Endothelial cell of umbilical vein (primary cell): ENCODE data around the gene TOP3B. TPM values are rescaled to one million over a fixed set of nuclear protein-coding genes. Genes with fewer than 3 reads are reported as not detected.

Experiments
- BruUV-seq: library from RNA; stranded (reverse); fragments of 400-500 nt; replicated peaks from 2 replicates; lab custom pipeline; 2021; lab: Mats Ljungman, UMichigan
- CTCF ChIA-PET: fragments of 300-600, 350-600 bp; sonication (Branson Sonifier 250); formaldehyde crosslinking; loops from one replicate; lab custom pipeline; 2021; ENCODE audit warnings: antibody characterized with exemption, inconsistent platforms; lab: Charles Lee
- POLR2A ChIA-PET: fragments of 300-600, 350-600 bp; sonication (Branson Sonifier 250); formaldehyde crosslinking; loops from one replicate; lab custom pipeline; 2021; ENCODE audit warnings: antibody characterized with exemption, inconsistent platforms; lab: Charles Lee
- DNase-seq: peaks from one replicate; pipeline ENCODE4 v3.0.0-alpha.2; 2011; ENCODE audit warnings: low read depth, low spot score
- FAIRE-seq: peaks from 2 replicates; lab custom pipeline; 2011; peaks lifted over from hg19 to GRCh38; lab: Jason Lieb, UNC
- H2AFZ ChIP-seq: 2 replicates; pipeline ENCODE4 v1.6.0; 2012; ENCODE audit warnings: low read depth, low read length, control low read depth, inconsistent platforms
- H3K27ac ChIP-seq: 2 replicates; pipeline ENCODE4 v1.5.1; 2011; ENCODE audit warnings: low read depth, mild to moderate bottlenecking, control low read depth, low read length, moderate library complexity; ENCODE audit not compliant: insufficient read depth
- H3K27me3 ChIP-seq, 2 experiments: 2 replicates each; pipeline versions ENCODE4 v1.6.0 to v1.6.1; 2011; ENCODE audit warnings: low read length in 2 of 2, mixed read lengths in 1 of 2; ENCODE audit not compliant: control insufficient read depth in 2 of 2, insufficient read depth in 2 of 2
- H3K36me3 ChIP-seq, 2 experiments: 2 replicates in 1 of 2; 3 replicates in 1 of 2; pipeline ENCODE4 v1.5.1; 2011; ENCODE audit warnings: low read length in 2 of 2, mild to moderate bottlenecking in 1 of 2, moderate library complexity in 1 of 2; ENCODE audit not compliant: control insufficient read depth in 2 of 2, insufficient read depth in 2 of 2; ENCODE audit errors: extremely low read depth in 1 of 2
- H3K4me1 ChIP-seq: 3 replicates; pipeline ENCODE4 v1.5.1; 2011; ENCODE audit warnings: mild to moderate bottlenecking, low read length; ENCODE audit not compliant: control insufficient read depth, insufficient read depth; ENCODE audit errors: extremely low read depth
- H3K4me2 ChIP-seq: 2 replicates; pipeline ENCODE4 v1.6.1; 2011; ENCODE audit warnings: low read length, control low read depth, mixed read lengths; ENCODE audit not compliant: insufficient read depth
- H3K4me3 ChIP-seq, 3 experiments: fragments of 200-600 bp in 1 of 3; sonication (generic), shearing (Covaris generic) in 1 of 3; replicated peaks in 1 of 3; 2 replicates each; pipeline ENCODE4 v1.5.1; 2011 to 2016; ENCODE audit warnings: control low read depth in 3 of 3, low read length in 3 of 3, mild to moderate bottlenecking in 2 of 3, inconsistent platforms in 1 of 3, low read depth in 1 of 3, moderate library complexity in 1 of 3; ENCODE audit not compliant: insufficient read depth in 1 of 3
- H3K79me2 ChIP-seq: 2 replicates; pipeline ENCODE4 v1.6.0; 2012; ENCODE audit warnings: low read length, inconsistent platforms; ENCODE audit not compliant: control insufficient read depth, insufficient read depth
- H3K9ac ChIP-seq: replicated peaks from 2 replicates; pipeline ENCODE3; 2011; ENCODE audit warnings: low read length, control low read depth; ENCODE audit not compliant: insufficient read depth; ENCODE audit errors: extremely low read depth
- H3K9me1 ChIP-seq: replicated peaks from 3 replicates; pipeline ENCODE4 v1.6.0; 2011; ENCODE audit warnings: mild to moderate bottlenecking, low read length; ENCODE audit not compliant: control insufficient read depth, insufficient read depth; ENCODE audit errors: extremely low read depth
- H3K9me3 ChIP-seq: replicated peaks from 2 replicates; pipeline ENCODE4 v1.5.1; 2012; ENCODE audit warnings: low read length, inconsistent platforms; ENCODE audit not compliant: control insufficient read depth, insufficient read depth
- H4K20me1 ChIP-seq: replicated peaks from 2 replicates; pipeline ENCODE3; 2011; ENCODE audit warnings: mild to moderate bottlenecking, low read length; ENCODE audit not compliant: control insufficient read depth, insufficient read depth; ENCODE audit errors: extremely low read depth
- EZH2 ChIP-seq: IDR thresholded peaks from 2 replicates; pipeline ENCODE4 v1.6.1; 2012; ENCODE audit warnings: borderline replicate concordance, low read depth, mild to moderate bottlenecking, moderate library complexity, low read length, inconsistent platforms; ENCODE audit not compliant: severe bottlenecking
- FOS ChIP-seq: IDR thresholded peaks from 2 replicates; pipeline ENCODE4 v1.6.1; 2011; ENCODE audit warnings: mild to moderate bottlenecking, low read length, moderate library complexity, borderline replicate concordance; ENCODE audit not compliant: insufficient read depth
- GATA2 ChIP-seq: IDR thresholded peaks from 2 replicates; pipeline ENCODE4 v1.7.0; 2011; ENCODE audit warnings: low read depth, mild to moderate bottlenecking, moderate library complexity, mixed read lengths, low read length; ENCODE audit not compliant: insufficient read length, insufficient read depth
- JUN ChIP-seq: IDR thresholded peaks from 2 replicates; pipeline ENCODE4 v1.6.1; 2011; ENCODE audit warnings: borderline replicate concordance, low read depth; ENCODE audit not compliant: insufficient read length, insufficient read depth
- MYC ChIP-seq: IDR thresholded peaks from one replicate; pipeline ENCODE4 v1.6.1; 2011; ENCODE audit warnings: mild to moderate bottlenecking, low read depth, low read length
- POLR2A ChIP-seq: IDR thresholded peaks from 2 replicates; pipeline ENCODE4 v1.6.1; 2012; ENCODE audit warnings: low read depth, mild to moderate bottlenecking, control low read depth, low read length
- POLR2AphosphoS5 ChIP-seq: IDR thresholded peaks from 2 replicates; pipeline ENCODE4 v1.6.1; 2012; ENCODE audit warnings: low read depth, mild to moderate bottlenecking, control low read depth, low read length, moderate library complexity; ENCODE audit not compliant: insufficient read depth
- dilution Hi-C: fragments of 300-500 bp; cut with MboI; formaldehyde crosslinking; loops from one replicate; pipeline ENCODE4 v1.15.0; 2019; ENCODE audit warnings: low sequenced_read_pairs; ENCODE audit not compliant: extremely low pct_ligation_motif_present
- intact Hi-C: fragments of 100-400 bp; cut with micrococcal nuclease; formaldehyde crosslinking; loops from one replicate; pipeline ENCODE4 v1.10.0; 2022
- polyA plus RNA-seq, 4 experiments: library from polyadenylated mRNA; depleted of rRNA in 3 of 4; stranded (reverse) in 3 of 4; unstranded in 1 of 4; fragments of >200 nt; gene quantifications; 2 replicates each; pipeline versions ENCODE4 v1.2.1 to v1.2.3, GENCODE V29; 2011 to 2012; ENCODE audit warnings: missing spikeins in 1 of 4
- total RNA-seq: library from RNA; stranded (reverse); gene quantifications from 2 replicates; pipeline ENCODE4 v1.2.3, GENCODE V29; 2021
- TF ChIP-seq, protein P1 (sequence below): IDR thresholded peaks from 2 replicates; pipeline ENCODE4 v1.6.1; 2011; ENCODE audit not compliant: insufficient read depth, insufficient read length
- TF ChIP-seq, protein P2 (sequence below), 2 donors: IDR thresholded peaks; 1 replicate in 1 of 2; 2 replicates in 1 of 2; pipeline ENCODE4 v1.5.1; 2011; ENCODE audit warnings: low read length in 2 of 2, mild to moderate bottlenecking in 2 of 2, moderate library complexity in 2 of 2, control low read depth in 1 of 2, inconsistent platforms in 1 of 2, low read depth in 1 of 2; ENCODE audit not compliant: insufficient read depth in 1 of 2; ENCODE audit errors: extremely low read depth in 1 of 2

TOP3B gene
- total and polyA plus RNA-seq, 2 donors (not counting 3 experiments of a cell fraction or from before 2014, with no cell fraction given), result 25.2 to 56.5 TPM

DNA sequence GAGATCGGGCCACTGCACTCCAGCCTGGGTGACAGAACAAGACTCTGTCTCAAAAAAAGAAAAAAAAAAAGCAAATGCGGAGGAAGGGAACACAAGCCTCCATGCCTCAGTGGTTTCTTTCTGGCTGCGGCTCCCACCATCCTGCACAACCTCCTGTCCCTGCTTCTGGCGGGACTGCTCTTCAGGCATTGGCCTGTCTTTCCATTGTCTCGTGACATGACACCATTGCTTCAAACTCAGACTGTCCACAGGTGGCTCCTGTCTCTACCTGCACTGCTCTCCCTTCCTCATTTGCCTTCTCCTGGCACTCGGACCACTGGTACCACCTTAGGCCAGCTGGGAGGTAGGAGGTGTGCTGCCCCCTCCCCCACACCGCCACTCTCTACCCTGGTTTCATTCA, 19.3 kb downstream of the TOP3B start:
- no peak overlapping the region for H3K9ac ChIP-seq
- POLR2A ChIA-PET, result no interaction called here
- FAIRE-seq, result no peak

DNA sequence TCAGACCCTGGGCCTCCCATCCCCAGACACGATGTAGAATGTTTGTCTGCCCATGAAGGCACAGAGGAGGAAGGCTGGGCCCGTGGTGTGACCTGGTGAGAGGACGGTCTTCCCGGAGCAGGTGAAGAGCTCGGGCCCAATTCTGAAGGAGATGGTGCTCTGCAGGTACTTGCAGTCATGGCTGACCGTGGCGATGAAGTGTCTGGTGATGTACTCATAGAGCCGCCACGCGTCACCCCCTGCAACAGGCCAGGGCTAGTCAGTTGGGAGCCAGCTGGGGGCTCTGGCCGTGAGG, 20.0 kb downstream of the TOP3B start:
- no peaks in the 10 kb centered on the region for H3K9me3 ChIP-seq
- H3K4me3 ChIP-seq, result no peak overlapping the region
- no TSS peak for BruUV-seq
- H3K27me3 ChIP-seq, result no peaks in the 10 kb centered on the region
- DNase-seq (no peak), FAIRE-seq (no peak)
- H3K9me1 ChIP-seq, result no peaks in the 10 kb centered on the region
- TF ChIP-seq FOS, result no peak
- no peak for TF ChIP-seq POLR2AphosphoS5
- TF ChIP-seq, protein P1, sequence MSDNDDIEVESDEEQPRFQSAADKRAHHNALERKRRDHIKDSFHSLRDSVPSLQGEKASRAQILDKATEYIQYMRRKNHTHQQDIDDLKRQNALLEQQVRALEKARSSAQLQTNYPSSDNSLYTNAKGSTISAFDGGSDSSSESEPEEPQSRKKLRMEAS, result no peak
- TF ChIP-seq EZH2, result no peak
- no peak for TF ChIP-seq JUN
- TF ChIP-seq POLR2A, result no peak
- no peak for TF ChIP-seq GATA2
- TF ChIP-seq MYC, result no peak
- TF ChIP-seq, protein P2, sequence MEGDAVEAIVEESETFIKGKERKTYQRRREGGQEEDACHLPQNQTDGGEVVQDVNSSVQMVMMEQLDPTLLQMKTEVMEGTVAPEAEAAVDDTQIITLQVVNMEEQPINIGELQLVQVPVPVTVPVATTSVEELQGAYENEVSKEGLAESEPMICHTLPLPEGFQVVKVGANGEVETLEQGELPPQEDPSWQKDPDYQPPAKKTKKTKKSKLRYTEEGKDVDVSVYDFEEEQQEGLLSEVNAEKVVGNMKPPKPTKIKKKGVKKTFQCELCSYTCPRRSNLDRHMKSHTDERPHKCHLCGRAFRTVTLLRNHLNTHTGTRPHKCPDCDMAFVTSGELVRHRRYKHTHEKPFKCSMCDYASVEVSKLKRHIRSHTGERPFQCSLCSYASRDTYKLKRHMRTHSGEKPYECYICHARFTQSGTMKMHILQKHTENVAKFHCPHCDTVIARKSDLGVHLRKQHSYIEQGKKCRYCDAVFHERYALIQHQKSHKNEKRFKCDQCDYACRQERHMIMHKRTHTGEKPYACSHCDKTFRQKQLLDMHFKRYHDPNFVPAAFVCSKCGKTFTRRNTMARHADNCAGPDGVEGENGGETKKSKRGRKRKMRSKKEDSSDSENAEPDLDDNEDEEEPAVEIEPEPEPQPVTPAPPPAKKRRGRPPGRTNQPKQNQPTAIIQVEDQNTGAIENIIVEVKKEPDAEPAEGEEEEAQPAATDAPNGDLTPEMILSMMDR (IDR thresholded peaks at IDR 0.05; ENCODE audit: extremely low read depth in 1 of 2, insufficient read depth in 1 of 2, low read depth in 1 of 2, low read length in 2 of 2), result no peak
- intact Hi-C loops, result no loop called here
- no peak overlapping the region for H3K4me2 ChIP-seq
- CTCF ChIA-PET, result interaction anchor here (1.4 to 3.3 kb wide), 2 partner anchors 10 kb away, joined by 5 to 15 read pairs; partner anchors contain the start of gene PPM1F
- H3K27ac ChIP-seq, result no peak overlapping the region
- no peaks in the 10 kb centered on the region for H3K79me2 ChIP-seq
- peaks cover 15 to 50% of the 10 kb centered on the region in 2 experiments for H3K36me3 ChIP-seq
- no peaks in the 10 kb centered on the region for H4K20me1 ChIP-seq
- dilution Hi-C loops, result no loop called here
- POLR2A ChIA-PET, result interaction anchor here (0.6 kb wide), 1 partner anchor 361 kb away, joined by 3 read pairs; no protein-coding TSS in a partner anchor
- no peak overlapping the region for H2AFZ ChIP-seq
- H3K9ac ChIP-seq, result no peak overlapping the region
- H3K4me1 ChIP-seq, result no peaks in the 10 kb centered on the region

More for the DNA sequence above, 19.3 kb downstream of the TOP3B start:
- dilution Hi-C loops, result no loop called here
- Histone ChIP-seq H3K4me3 (no peak overlapping the region), H3K9me3 (no peaks in the 10 kb centered on the region), H3K27me3 (no peaks in the 10 kb centered on the region), H3K4me2 (no peak overlapping the region), H4K20me1 (no peaks in the 10 kb centered on the region), H3K36me3 (peaks cover 18 to 54% of the 10 kb centered on the region in 2 experiments), H3K9me1 (no peaks in the 10 kb centered on the region), H3K79me2 (no peaks in the 10 kb centered on the region), H3K4me1 (no peaks in the 10 kb centered on the region), H2AFZ (no peak overlapping the region), H3K27ac (no peak overlapping the region)
- TF ChIP-seq, protein P2 (IDR thresholded peaks at IDR 0.05; ENCODE audit: extremely low read depth in 1 of 2, insufficient read depth in 1 of 2, low read depth in 1 of 2, low read length in 2 of 2), result no peak
- TF ChIP-seq FOS (no peak), EZH2 (no peak)
- no peak for DNase-seq
- no TSS peak for BruUV-seq
- intact Hi-C loops, result no loop called here
- CTCF ChIA-PET, result interaction anchor here (1.6 to 3.3 kb wide), 2 partner anchors 9 to 11 kb away, joined by 5 to 15 read pairs; partner anchors contain the start of gene PPM1F
